GM20000 (cell line): Measurements from ENCODE around the gene AFF1.

Experiments used
- DNase-seq: peaks from one replicate; pipeline ENCODE4 v3.0.0; 2012; ENCODE audit warnings: low spot score
- CTCF ChIP-seq: IDR thresholded peaks from 2 replicates; pipeline ENCODE4 v1.5.1; 2012; ENCODE audit warnings: mild to moderate bottlenecking, control low read depth; ENCODE audit errors: extremely low read depth, missing control alignments

AFF1 gene

GRCh38 chr4:87019246-87019791, 84.5 kb downstream of the AFF1 start:
- no peak for TF ChIP-seq CTCF
- DNase-seq: no peak

DNA sequence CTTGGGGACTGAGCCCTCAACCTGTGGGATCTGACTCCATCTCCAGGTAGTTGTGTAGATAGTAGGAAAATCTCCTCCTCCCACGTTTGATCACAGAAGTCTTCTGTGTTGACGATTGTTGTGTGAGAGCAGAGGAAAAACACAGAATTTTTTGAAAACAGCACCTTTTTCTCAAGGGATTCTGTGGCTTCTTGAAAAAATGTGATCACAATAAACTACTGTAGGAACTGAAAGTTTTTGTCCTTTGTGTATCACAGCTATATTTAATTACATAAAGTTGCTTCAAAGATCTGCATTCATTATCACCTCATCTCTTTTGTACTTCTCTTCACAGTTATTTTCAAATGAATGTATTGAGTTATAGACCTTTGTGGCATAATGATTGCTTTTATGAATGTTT, 85.1 kb downstream of the AFF1 start:
- DNase-seq: no peak
- TF ChIP-seq CTCF: no peak

GRCh38 chr4:87024201-87024600, 89.4 kb downstream of the AFF1 start:
- DNase-seq: no peak

GRCh38 chr4:87025023-87025613, 90.3 kb downstream of the AFF1 start:
- DNase-seq: no peak
- TF ChIP-seq CTCF: no peak

More at GRCh38 chr4:87024201-87024600, 89.4 kb downstream of the AFF1 start:
- no peak for TF ChIP-seq CTCF

- DNase-seq: no peak
- TF ChIP-seq CTCF: no peak
These were observed 90.8 kb downstream of the AFF1 start for GRCh38 chr4:87025614-87026041.

- peak; percentile 62 for DNase-seq
- no peak for TF ChIP-seq CTCF
These were observed 92.1 kb downstream of the AFF1 start for GRCh38 chr4:87026800-87027495.

DNA sequence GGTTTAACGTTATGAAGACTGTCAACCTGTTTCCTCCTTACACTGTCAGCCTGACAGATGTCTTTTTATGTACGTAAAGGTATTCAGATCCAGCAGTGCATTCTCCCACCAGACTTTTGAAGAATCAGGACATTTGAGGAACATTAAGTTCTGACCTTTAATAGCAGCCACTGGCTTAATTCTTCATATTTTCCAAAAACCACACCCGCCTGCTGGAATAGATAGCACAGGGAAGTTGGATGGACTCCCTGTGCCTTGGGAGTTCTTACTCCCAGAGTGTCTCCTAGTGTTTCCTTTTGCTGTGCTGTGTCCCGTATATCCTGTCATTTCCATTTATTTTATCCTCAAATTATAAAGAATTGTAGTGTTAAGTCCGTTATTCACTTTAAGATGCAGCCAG, 94.5 kb downstream of the AFF1 start:
- TF ChIP-seq CTCF: no peak
- no peak for DNase-seq
